Measurements from ENCODE around the gene GRIK3.

Gene GRIK3

GRCh38 chr1:36836916-36837315 is 197.4 kb downstream of the GRIK3 start:
- Histone ChIP-seq H3K9ac (ENCODE audit: low read length) (no peak overlapping the region), H3K27me3 (ENCODE audit: control insufficient read depth in 1 of 2, insufficient read depth in 1 of 2, low read length in 2 of 2) (peaks cover 0 to 25% of the 10 kb centered on the region in 2 experiments), H3K9me3 (ENCODE audit: control insufficient read depth, low read length) (no peaks in the 10 kb centered on the region), H3K27ac (ENCODE audit: low read length, poor library complexity, severe bottlenecking) (no peak overlapping the region), H4K91ac (ENCODE audit: low read length) (no peak overlapping the region), H3K36me3 (ENCODE audit: control insufficient read depth in 1 of 2, insufficient read depth in 2 of 2, low read depth in 1 of 2, low read length in 2 of 2) (no peaks in the 10 kb centered on the region), H4K8ac (ENCODE audit: low read length) (no peak overlapping the region), H3K4me1 (ENCODE audit: control insufficient read depth, insufficient read depth, low read depth, low read length) (no peaks in the 10 kb centered on the region), H3K79me1 (replicated peaks; ENCODE audit: low read length, poor library complexity, severe bottlenecking) (no peaks in the 10 kb centered on the region), H3K18ac (ENCODE audit: low read depth in 1 of 2, low read length in 2 of 2) (no peak overlapping the region), H3K4me3 (ENCODE audit: insufficient read depth in 1 of 2, low read depth in 1 of 2, low read length in 2 of 2) (no peak overlapping the region), H3K14ac (ENCODE audit: low read length in 2 of 2) (no peak overlapping the region), H2BK15ac (ENCODE audit: low read depth, poor library complexity, severe bottlenecking) (no peak overlapping the region), H2BK120ac (ENCODE audit: low read depth, low read length) (no peak overlapping the region), H3K4ac (ENCODE audit: low read depth in 1 of 2, low read length in 2 of 2) (no peak overlapping the region), H2AFZ (ENCODE audit: low read depth, low read length) (no peak overlapping the region), H2BK12ac (ENCODE audit: low read length in 2 of 2) (no peak overlapping the region), H2BK5ac (ENCODE audit: low read depth, low read length, poor library complexity, severe bottlenecking) (no peak overlapping the region), H2AK5ac (ENCODE audit: low read length, severe bottlenecking) (no peak overlapping the region), H3K23ac (ENCODE audit: low read length in 2 of 2) (no peak overlapping the region), H3K4me2 (ENCODE audit: low read length, poor library complexity, severe bottlenecking) (no peak overlapping the region)
- WGBS = 58% methylated on average over 3 of the region's 3 CpGs
- no peak for DNase-seq

- Histone ChIP-seq H2BK12ac (ENCODE audit: low read length in 2 of 2) (no peak overlapping the region), H3K4me2 (ENCODE audit: low read length, poor library complexity, severe bottlenecking) (no peak overlapping the region), H3K9ac (ENCODE audit: low read length) (no peak overlapping the region), H3K4me1 (ENCODE audit: control insufficient read depth, insufficient read depth, low read depth, low read length) (no peaks in the 10 kb centered on the region), H2AFZ (ENCODE audit: low read depth, low read length) (no peak overlapping the region), H3K4me3 (ENCODE audit: insufficient read depth in 1 of 2, low read depth in 1 of 2, low read length in 2 of 2) (no peak overlapping the region), H3K27me3 (ENCODE audit: control insufficient read depth in 1 of 2, insufficient read depth in 1 of 2, low read length in 2 of 2) (peaks cover 0 to 25% of the 10 kb centered on the region in 2 experiments), H2AK5ac (ENCODE audit: low read length, severe bottlenecking) (no peak overlapping the region), H2BK120ac (ENCODE audit: low read depth, low read length) (no peak overlapping the region), H2BK5ac (ENCODE audit: low read depth, low read length, poor library complexity, severe bottlenecking) (no peak overlapping the region), H3K79me1 (replicated peaks; ENCODE audit: low read length, poor library complexity, severe bottlenecking) (no peaks in the 10 kb centered on the region), H3K4ac (ENCODE audit: low read depth in 1 of 2, low read length in 2 of 2) (no peak overlapping the region), H4K8ac (ENCODE audit: low read length) (no peak overlapping the region), H3K9me3 (ENCODE audit: control insufficient read depth, low read length) (no peaks in the 10 kb centered on the region), H3K14ac (ENCODE audit: low read length in 2 of 2) (no peak overlapping the region), H2BK15ac (ENCODE audit: low read depth, poor library complexity, severe bottlenecking) (no peak overlapping the region), H3K23ac (ENCODE audit: low read length in 2 of 2) (peak overlapping the region in 1 of 2 experiments; percentile 17), H4K91ac (ENCODE audit: low read length) (no peak overlapping the region), H3K18ac (ENCODE audit: low read depth in 1 of 2, low read length in 2 of 2) (no peak overlapping the region), H3K36me3 (ENCODE audit: control insufficient read depth in 1 of 2, insufficient read depth in 2 of 2, low read depth in 1 of 2, low read length in 2 of 2) (no peaks in the 10 kb centered on the region), H3K27ac (ENCODE audit: low read length, poor library complexity, severe bottlenecking) (no peak overlapping the region)
- 70% methylated on average over 11 of the region's 11 CpGs for WGBS
- DNase-seq = no peak
Observed at GRCh38 chr1:36836196-36836883, 198.0 kb downstream of the GRIK3 start.

- Histone ChIP-seq H3K4ac (ENCODE audit: low read depth in 1 of 2, low read length in 2 of 2) (no peak overlapping the region), H3K36me3 (ENCODE audit: control insufficient read depth in 1 of 2, insufficient read depth in 2 of 2, low read depth in 1 of 2, low read length in 2 of 2) (no peaks in the 10 kb centered on the region), H3K14ac (ENCODE audit: low read length in 2 of 2) (no peak overlapping the region), H3K27me3 (ENCODE audit: control insufficient read depth in 1 of 2, insufficient read depth in 1 of 2, low read length in 2 of 2) (peaks cover 0 to 25% of the 10 kb centered on the region in 2 experiments), H3K9me3 (ENCODE audit: control insufficient read depth, low read length) (no peaks in the 10 kb centered on the region), H3K4me1 (ENCODE audit: control insufficient read depth, insufficient read depth, low read depth, low read length) (no peaks in the 10 kb centered on the region), H2BK12ac (ENCODE audit: low read length in 2 of 2) (no peak overlapping the region), H3K4me3 (ENCODE audit: insufficient read depth in 1 of 2, low read depth in 1 of 2, low read length in 2 of 2) (no peak overlapping the region), H3K18ac (ENCODE audit: low read depth in 1 of 2, low read length in 2 of 2) (no peak overlapping the region), H3K27ac (ENCODE audit: low read length, poor library complexity, severe bottlenecking) (no peak overlapping the region), H4K8ac (ENCODE audit: low read length) (no peak overlapping the region), H4K91ac (ENCODE audit: low read length) (no peak overlapping the region), H3K4me2 (ENCODE audit: low read length, poor library complexity, severe bottlenecking) (no peak overlapping the region), H2AK5ac (ENCODE audit: low read length, severe bottlenecking) (no peak overlapping the region), H2AFZ (ENCODE audit: low read depth, low read length) (no peak overlapping the region), H2BK5ac (ENCODE audit: low read depth, low read length, poor library complexity, severe bottlenecking) (no peak overlapping the region), H2BK120ac (ENCODE audit: low read depth, low read length) (no peak overlapping the region), H3K9ac (ENCODE audit: low read length) (no peak overlapping the region), H3K79me1 (replicated peaks; ENCODE audit: low read length, poor library complexity, severe bottlenecking) (no peaks in the 10 kb centered on the region), H3K23ac (ENCODE audit: low read length in 2 of 2) (no peak overlapping the region), H2BK15ac (ENCODE audit: low read depth, poor library complexity, severe bottlenecking) (no peak overlapping the region)
- 37% methylated on average over 4 of the region's 4 CpGs for WGBS
- no peak for DNase-seq
Observed at GRCh38 chr1:36835696-36836095, 198.6 kb downstream of the GRIK3 start.

GRCh38 chr1:36835017-36835695 is 199.2 kb downstream of the GRIK3 start:
- no peak overlapping the region for H3K14ac ChIP-seq (ENCODE audit: low read length in 2 of 2)

More at GRCh38 chr1:36835017-36835695, 199.2 kb downstream of the GRIK3 start:
- WGBS = 69% methylated on average over 4 of the region's 4 CpGs
- no peaks in the 10 kb centered on the region for H3K9me3 ChIP-seq (ENCODE audit: control insufficient read depth, low read length)
- no peaks in the 10 kb centered on the region for H3K4me1 ChIP-seq (ENCODE audit: control insufficient read depth, insufficient read depth, low read depth, low read length)
- no peak overlapping the region for H2BK120ac ChIP-seq (ENCODE audit: low read depth, low read length)
- no peak overlapping the region for H3K9ac ChIP-seq (ENCODE audit: low read length)
- no peak overlapping the region for H3K4ac ChIP-seq (ENCODE audit: low read depth in 1 of 2, low read length in 2 of 2)
- H2AK5ac ChIP-seq (ENCODE audit: low read length, severe bottlenecking) = no peak overlapping the region
- H3K27ac ChIP-seq (ENCODE audit: low read length, poor library complexity, severe bottlenecking) = no peak overlapping the region
- H4K91ac ChIP-seq (ENCODE audit: low read length) = no peak overlapping the region
- no peak overlapping the region for H3K23ac ChIP-seq (ENCODE audit: low read length in 2 of 2)
- H3K36me3 ChIP-seq (ENCODE audit: control insufficient read depth in 1 of 2, insufficient read depth in 2 of 2, low read depth in 1 of 2, low read length in 2 of 2) = no peaks in the 10 kb centered on the region
- no peak overlapping the region for H2BK5ac ChIP-seq (ENCODE audit: low read depth, low read length, poor library complexity, severe bottlenecking)
- no peak for DNase-seq
- no peak overlapping the region for H2BK15ac ChIP-seq (ENCODE audit: low read depth, poor library complexity, severe bottlenecking)
- H2BK12ac ChIP-seq (ENCODE audit: low read length in 2 of 2) = no peak overlapping the region
- no peak overlapping the region for H3K4me2 ChIP-seq (ENCODE audit: low read length, poor library complexity, severe bottlenecking)
- H3K4me3 ChIP-seq (ENCODE audit: insufficient read depth in 1 of 2, low read depth in 1 of 2, low read length in 2 of 2) = no peak overlapping the region
- H3K27me3 ChIP-seq (ENCODE audit: control insufficient read depth in 1 of 2, insufficient read depth in 1 of 2, low read length in 2 of 2) = peaks cover 0 to 25% of the 10 kb centered on the region in 2 experiments
- H2AFZ ChIP-seq (ENCODE audit: low read depth, low read length) = no peak overlapping the region
- H4K8ac ChIP-seq (ENCODE audit: low read length) = no peak overlapping the region
- H3K79me1 ChIP-seq (replicated peaks; ENCODE audit: low read length, poor library complexity, severe bottlenecking) = no peaks in the 10 kb centered on the region
- no peak overlapping the region for H3K18ac ChIP-seq (ENCODE audit: low read depth in 1 of 2, low read length in 2 of 2)

All from mesenchymal stem cell (in vitro differentiated cells and primary cell).